HG03097 (cell line): Measurements from ENCODE around the gene PTH1R.

Experiments used
- ATAC-seq: cut with Tn5 transposase; IDR thresholded peaks from one replicate; pipeline ENCODE4 v1.9.1; 2021; ENCODE audit not compliant: unreplicated experiment, low FRiP score

Gene PTH1R

GRCh38 chr3:46863261-46863782 is 14.2 kb upstream of the PTH1R start, which contains the start of gene MYL3:
Gene MYL3 (minus strand): TSS chr3:46863444. CDS start chr3:46863390, 54 bp downstream.
- ATAC-seq, result no peak

DNA sequence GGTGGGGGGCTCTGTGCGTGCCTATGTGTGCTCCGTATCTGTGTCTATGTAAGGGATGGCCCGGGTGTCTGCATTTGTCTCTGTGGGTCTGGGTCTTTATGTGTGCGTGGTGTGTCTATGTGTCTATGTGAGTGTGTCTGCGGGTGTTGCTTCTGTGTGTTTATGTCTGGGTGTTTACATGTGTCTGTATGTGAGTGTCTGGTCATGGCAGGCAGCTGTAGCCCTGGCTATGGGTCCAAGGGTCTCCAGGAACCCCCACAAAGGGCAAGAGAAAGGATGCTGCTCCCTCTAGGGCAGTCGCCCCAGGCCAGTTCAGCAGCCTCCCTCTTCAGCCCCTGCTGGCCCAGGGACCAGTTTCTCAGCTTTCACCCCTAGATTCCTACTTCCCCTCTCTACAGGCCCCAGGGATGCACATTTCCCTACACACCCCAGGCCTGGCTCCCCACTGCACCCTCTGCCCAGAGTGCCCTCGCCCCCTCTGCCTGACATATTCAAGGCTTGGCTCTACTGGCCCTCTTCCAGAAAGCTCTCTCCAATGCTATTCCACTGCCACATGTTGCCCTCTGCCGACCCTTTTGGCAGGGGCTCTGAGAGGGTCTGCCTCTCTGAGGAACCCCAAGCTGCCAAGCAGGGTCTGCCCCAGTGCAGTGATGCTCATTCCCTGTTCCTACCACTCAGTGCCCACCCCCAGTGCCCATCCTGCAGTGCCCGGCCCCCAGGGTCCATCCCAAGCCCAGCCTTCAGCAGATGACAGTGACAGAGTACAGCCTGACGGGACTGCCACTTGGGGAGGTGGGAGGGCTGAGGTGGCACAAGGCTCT is 13.2 kb upstream of the PTH1R start:
- no peak for ATAC-seq

- no peak for ATAC-seq
Observed at GRCh38 chr3:46865031-46865507, 12.5 kb upstream of the PTH1R start.

GRCh38 chr3:46865546-46865945 is 12.0 kb upstream of the PTH1R start:
- no peak for ATAC-seq

GRCh38 chr3:46866032-46866595 is 11.4 kb upstream of the PTH1R start:
- no peak for ATAC-seq

DNA sequence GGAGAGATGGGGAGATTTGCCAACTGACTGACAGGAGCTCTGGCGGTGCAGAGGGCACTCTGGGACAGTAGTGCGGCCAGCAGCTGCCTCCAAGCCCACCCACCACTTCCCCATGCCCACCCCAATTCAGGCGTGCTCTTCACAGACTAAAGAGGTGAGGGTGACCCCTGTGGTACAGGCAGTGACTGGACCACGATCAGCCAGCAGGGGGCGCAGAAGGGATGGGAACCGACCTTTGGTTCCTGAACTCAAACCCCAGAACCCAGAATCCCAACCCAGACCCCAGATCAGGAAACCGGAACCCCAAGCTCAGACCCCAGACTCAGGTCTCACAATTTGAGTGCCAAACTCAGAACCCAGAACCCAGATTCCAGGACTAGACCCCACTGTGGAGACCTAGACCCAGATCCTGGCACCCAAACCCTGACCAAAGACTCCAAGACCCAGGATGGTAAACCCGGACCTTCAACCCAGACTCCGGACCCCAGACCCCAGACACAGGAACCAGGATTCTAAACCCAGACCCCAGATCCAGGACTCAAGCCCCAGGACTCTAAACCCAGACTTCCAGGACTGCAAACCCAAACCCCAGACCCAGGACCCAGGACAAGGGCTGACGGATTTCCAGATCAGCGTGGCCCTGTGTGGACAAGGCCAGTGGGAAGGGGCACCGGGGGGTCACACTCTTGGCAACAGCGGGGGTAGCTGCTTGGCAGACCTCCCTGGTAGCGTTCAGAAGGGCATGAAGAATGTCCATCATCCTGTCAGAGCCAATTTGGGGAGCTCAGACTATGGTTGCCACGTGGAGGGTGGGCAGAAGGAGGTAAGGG is 10.6 kb upstream of the PTH1R start:
- ATAC-seq, result no peak

DNA sequence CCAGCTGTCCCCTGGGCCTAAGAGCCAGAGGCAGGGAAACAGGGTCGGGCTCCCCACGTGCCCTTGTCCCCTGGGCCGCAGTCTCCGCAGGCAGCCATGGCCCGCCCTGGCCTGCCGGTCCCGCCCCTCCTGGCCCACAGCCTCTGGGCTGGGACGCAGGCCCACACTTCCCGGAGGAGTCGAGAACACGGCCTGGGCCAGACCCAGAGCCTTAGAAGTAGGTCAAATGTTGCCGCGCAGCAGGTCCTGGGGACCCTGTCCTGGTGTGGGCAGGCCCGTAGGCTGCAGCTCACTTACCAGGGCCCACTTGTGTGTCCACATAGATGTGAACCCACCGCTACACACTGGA is 10.0 kb upstream of the PTH1R start:
- ATAC-seq, result no peak

- ATAC-seq, result no peak
Observed at GRCh38 chr3:46868287-46868686, 9.2 kb upstream of the PTH1R start.

- ATAC-seq, result no peak
Observed at GRCh38 chr3:46868948-46869347, 8.6 kb upstream of the PTH1R start.

DNA sequence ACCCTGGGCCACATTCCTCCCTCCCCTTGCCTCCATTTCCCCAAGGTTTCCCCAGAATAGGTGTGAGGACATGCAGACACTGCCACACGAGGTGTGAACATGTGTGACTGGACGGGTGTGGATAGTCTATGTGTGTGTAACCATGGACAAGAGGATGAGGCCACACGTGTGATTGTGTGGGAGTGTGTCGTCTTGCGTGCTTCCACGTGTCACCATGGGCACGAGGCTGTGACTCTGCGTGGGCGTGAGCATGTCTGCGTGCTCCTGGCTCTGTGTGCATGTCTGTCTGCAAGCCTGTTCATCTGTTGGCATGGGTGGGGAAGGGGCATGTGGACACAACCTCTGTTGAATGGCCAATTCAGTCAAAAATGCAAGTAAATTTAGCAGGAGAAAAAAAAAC is 8.1 kb upstream of the PTH1R start:
- no peak for ATAC-seq

DNA sequence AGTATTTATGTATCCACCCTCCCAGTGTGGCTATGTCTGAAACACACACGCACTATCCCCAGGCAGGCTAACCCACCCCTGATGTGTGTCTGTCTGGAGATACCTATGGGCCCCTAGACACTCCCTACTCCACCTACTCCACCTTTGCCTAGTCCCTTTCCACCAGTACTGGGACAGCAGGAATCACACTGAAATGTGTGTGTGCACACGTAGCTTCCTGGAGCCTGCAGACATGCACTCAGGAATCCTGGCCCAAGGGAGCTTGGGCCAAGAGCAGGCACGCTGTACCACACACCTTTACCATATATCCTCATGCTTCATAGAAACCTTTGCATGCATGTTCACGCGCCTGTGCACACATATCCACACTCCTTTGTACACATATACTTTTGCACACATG is 6.9 kb upstream of the PTH1R start:
- ATAC-seq, result no peak

- no peak for ATAC-seq
Observed at GRCh38 chr3:46871222-46871621, 6.3 kb upstream of the PTH1R start.

DNA sequence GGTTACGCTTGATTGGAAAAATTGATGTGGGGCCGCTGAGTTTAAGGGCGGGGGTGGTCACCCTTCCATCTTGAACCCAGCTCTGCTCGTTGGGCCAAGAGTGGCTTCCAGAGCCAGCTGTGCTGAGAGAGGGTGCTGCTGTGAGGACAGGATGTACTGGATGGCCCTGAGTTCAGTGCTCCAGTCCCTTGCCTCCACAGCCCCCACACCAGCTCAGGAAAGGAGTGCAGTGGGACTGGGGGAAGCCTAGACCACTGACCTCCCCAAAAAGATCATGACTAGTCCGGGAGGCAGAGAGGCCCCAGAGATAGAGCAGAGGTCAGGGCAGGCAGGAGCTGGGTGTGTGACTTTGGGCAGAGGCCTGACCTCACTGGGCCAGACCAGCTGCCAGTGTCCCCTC is 4.0 kb upstream of the PTH1R start:
- ATAC-seq, result no peak

DNA sequence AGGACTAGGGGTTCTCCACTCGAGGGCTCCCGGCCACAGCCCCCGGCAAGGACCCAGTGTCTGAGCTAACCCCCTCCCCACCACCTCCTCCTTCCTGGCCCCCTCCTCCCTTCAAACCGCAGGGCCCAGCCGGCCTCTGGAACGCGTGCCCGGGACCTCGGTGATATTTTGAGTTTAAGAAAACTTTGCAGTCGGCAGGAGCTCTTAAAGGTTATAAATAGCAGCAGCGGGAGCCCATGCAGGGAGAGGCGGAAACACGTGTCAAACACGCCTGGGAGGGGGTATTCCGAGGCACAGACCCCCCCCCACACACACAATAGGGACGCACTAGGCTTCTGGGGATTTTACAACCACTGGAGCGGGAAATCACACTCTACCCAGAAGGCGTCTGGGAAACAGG is 3.1 kb upstream of the PTH1R start:
- ATAC-seq, result no peak

- no peak for ATAC-seq
Observed at GRCh38 chr3:46875560-46875959, 2.0 kb upstream of the PTH1R start.

GRCh38 chr3:46876313-46877300 is 914 bp upstream of the PTH1R start:
- no peak for ATAC-seq

GRCh38 chr3:46878781-46879436 is 1.4 kb downstream of the PTH1R start:
- ATAC-seq, result peak; percentile 53

GRCh38 chr3:46880884-46881595 is 3.5 kb downstream of the PTH1R start:
- no peak for ATAC-seq
